Globus pallidus (tissue), 1 donor: Measurements from ENCODE around the gene CHM.
"Not testable (repeated sequence)": the region's sequence is repeated elsewhere in the genome, so short reads cannot be mapped to it uniquely, and the experiment has no call there.

Experiments used
- DNase-seq: peaks from one replicate; pipeline ENCODE4 v3.0.0-alpha.2; 2015; ENCODE audit warnings: low spot score

CHM gene, protein sequence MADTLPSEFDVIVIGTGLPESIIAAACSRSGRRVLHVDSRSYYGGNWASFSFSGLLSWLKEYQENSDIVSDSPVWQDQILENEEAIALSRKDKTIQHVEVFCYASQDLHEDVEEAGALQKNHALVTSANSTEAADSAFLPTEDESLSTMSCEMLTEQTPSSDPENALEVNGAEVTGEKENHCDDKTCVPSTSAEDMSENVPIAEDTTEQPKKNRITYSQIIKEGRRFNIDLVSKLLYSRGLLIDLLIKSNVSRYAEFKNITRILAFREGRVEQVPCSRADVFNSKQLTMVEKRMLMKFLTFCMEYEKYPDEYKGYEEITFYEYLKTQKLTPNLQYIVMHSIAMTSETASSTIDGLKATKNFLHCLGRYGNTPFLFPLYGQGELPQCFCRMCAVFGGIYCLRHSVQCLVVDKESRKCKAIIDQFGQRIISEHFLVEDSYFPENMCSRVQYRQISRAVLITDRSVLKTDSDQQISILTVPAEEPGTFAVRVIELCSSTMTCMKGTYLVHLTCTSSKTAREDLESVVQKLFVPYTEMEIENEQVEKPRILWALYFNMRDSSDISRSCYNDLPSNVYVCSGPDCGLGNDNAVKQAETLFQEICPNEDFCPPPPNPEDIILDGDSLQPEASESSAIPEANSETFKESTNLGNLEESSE

DNA sequence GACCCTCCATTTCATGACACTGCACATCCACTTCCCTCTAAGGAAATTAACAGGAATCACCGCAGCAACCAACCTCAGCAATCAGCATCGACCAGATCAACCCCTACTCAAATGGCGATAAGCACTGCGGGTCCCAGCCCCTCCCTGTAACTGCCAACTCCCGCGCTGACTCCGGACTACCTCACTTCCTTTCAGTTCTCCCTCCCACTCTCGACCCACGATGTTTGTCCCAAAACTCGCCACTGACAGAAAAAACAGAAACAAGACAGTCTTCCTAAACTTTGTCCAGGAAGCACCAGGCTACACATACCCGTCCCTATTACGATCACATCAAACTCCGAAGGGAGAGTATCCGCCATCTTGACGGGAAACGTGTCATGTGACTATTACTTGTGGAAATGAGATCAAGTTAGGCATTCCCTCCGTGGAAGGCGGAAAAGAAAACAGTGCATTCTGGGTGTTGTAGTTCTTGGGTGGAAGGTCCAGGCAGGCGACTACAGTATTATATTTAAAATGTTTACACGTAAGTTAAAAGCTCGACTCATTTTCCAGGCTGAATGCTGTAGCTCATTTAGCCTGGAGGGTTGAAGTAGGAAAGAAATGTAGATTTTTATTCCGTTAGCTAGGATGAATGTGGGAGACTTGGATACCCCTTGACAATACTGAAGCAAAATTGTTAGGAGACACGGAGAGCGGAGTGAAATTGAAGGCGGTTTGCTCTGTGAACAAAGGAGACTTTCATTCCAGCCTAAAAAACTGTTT, at the start of gene CHM:
TSS of gene CHM (minus strand) at position 385 of the 762 bp plus-strand sequence. CDS start at position 359, 26 bp downstream.
- DNase-seq = peak; percentile 87

DNA sequence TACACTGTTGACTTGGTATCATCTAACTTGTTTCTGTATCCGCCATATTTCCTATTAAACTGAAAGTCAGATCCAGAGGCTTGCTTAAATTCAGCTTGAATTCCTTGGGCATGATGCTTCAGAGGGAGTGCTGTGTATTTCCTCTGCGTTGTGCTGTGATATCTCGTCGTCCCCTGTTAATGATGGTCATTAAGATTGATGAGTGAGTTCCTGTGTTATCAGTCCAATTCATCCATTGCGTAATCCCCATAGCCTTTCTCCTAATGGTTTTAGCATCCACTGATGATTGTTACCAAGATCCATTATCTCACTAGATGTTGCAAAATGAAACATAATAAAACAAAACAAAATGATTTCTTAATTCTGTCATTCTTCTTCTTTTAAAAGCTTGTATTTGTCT, 31.3 kb upstream of the CHM start:
- no peak for DNase-seq

DNA sequence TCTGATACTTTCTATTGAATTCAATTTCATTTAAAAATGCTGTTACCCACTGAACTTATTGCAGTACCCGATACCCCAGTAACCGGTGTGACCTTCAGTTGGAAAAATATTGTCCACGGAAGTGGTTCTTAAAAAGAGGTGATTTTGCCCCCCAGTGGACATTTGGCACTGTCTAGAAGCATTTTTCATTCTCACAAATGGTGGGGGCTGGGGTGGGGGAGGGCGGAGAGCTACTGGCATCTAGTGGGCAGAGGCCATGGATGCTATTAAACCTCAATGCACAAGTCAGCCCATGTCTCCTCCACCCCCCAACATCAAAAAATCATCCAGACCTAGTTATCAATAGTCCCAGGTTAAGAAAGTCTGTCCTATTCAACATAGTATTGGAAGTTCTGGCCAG, 19.6 kb upstream of the CHM start:
- peak; percentile 11 for DNase-seq

DNA sequence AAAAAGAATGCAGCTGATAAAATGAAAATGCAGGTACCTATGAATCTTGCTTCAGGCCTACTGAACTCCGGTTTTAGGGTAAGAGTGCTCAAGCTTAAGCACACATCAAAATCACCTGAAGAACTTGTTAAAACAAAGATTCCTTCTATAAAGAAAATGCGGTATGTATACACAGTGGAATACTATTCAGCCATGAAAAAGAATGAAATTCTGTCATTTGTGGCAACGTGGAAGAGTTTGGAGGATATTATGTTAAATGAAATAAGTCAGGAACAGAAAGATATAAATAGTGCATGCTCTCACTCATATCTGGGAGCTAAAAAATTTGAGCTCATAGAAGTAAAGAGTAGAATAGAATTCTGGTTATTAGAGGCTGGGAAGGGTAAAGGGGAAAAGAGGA, 14.0 kb upstream of the CHM start:
- DNase-seq = no peak

DNA sequence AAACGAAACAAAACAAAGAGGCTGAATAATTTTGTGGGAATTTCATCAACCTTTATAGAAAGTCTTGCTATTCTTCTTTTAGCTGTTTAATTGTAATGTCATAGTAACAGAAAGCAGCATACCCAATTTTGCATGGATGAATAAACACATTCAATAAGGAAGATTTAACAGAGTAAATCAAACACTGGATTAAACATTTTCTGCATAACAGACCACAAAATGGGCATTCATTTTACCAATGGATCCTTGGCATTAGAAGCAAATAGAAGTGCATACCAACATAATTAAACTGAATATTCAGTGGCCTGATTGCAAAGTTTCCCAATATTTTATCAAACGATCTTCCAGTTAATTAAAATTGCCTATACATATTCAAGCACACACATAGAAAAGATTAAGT, 4.4 kb upstream of the CHM start:
- no peak for DNase-seq

DNA sequence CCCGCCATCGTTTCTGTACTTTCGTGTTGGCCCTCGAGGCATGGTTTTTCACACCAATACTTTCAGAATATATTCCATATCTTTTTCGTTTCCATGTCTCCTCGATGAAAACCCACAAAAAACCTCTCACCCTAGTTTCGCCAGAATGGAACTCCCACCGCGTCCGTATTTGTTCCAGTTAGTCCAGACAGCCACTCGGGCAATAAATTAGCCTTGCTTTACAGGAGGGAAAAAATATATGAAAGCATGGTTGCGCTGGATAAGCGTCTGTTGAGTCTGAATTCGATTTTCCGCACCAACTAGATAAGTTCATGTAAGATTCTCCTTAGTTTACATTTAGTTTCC, 550 bp upstream of the CHM start:
- DNase-seq = no peak

DNA sequence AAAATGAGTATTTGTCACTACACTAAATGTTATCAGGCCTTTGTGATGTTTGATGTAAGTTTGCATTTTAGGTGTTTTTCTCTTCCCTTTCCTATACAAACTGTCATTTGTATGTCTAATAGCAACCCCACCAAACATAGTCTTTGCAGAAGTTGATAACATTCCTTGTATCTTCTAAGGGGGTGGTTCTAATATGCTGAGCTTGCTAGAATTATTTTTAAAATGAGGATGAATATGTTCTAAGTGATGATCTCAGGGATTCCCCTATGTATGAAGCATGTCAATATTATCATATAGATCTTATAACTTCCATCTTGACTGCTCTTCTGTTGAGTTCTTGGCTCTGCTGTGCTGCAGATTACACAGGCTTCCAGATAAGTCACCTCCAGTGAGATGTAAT, 3.1 kb downstream of the CHM start:
- DNase-seq = no peak

DNA sequence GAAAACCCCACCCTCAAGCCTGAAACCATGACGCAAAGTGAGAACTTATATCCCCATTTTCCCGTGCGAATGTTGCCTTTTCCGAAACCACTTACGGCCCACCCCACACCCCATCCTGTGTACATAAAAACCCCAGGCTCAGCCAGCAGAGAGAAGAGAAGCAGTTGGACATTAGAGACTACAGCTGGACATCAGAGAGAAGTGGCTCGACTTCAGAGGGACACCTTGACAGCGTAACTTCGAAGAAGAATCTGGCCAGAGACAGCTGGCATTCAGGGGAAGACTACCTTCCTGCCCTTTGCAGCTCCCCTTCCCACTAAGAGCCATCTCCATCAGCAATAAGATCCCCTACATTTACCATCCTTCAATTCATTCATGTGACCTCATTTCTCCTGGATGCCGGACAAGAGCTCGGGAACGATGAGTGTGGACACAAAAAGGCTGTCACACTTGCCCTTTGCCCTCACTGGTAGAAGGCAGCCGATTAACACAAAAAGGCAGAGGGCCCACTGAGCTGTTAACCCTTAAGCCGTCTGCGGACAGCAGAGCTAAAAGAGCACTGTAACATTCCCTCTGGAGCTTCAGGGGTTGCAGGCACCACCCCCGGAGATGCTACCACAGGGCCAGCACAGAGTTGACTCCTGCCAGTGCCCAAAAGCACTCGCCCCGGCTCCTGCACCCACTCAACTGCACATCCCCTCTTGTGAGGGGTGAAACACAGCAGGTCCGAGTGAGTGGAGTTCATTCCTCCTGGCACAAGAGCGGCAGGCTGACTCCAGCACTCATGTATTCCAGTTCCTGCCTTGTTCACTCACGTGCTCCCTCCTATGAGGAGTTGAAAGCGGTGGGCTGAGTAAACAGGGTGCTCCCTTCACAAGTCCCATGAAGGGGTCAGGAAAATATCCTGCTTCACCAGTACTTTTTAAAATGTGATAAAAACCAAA, 7.5 kb downstream of the CHM start:
- DNase-seq = no peak

DNA sequence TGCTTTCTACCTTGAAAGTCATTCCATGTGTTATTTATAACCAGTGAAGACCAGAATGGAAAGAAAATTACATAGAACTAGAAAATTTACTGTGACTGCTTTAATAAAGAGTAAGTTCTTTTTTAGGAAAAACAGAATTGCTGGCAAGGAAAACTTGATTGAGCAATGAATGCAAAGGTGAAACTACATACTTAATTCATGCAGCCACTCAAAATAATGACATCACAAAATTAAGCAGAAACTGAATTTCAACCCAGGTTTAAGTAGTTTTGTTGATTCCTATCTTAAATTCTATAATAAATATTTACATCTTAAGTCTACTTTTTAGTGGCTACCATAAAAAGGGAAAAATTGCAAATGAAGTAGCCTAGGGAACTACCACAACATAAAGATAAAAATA, 14.0 kb downstream of the CHM start:
- no peak for DNase-seq

DNA sequence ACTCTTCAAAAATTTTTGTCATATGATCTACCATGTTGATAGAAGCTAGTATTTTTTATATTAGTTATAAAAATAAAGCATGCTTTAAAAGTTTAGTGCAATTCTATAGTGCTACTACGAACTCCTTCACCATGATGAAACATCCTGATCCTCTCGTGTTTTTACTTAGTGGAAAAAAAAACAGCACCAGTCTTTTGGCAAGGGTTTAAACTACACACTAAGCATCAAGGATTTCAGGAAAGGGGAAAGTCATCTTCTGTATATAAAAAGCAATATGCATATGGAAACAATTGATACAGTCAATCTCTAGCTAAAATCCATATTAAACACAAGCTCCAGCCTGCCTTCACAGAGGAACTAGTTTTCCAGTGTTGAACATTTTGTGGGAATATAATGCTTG, 18.7 kb downstream of the CHM start:
- no peak for DNase-seq

DNA sequence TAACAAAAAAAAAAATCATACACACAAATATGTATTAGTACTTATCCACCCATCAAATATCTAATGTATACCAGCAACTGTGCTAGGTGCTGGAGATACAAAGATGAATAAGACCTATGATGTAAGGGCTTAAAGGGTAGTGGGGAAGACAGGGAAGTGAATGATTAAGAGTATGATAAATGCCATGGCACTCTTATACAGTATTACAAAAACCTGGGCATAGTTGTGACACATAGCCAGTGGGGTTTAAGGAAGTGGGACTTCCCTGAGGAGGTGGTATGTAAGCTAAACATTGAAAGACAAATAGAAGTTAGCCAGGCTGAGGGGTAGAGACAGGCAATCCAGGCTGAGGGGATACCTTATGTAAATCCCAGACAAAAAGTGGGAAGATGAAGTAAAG, 23.5 kb downstream of the CHM start:
- no peak for DNase-seq

DNA sequence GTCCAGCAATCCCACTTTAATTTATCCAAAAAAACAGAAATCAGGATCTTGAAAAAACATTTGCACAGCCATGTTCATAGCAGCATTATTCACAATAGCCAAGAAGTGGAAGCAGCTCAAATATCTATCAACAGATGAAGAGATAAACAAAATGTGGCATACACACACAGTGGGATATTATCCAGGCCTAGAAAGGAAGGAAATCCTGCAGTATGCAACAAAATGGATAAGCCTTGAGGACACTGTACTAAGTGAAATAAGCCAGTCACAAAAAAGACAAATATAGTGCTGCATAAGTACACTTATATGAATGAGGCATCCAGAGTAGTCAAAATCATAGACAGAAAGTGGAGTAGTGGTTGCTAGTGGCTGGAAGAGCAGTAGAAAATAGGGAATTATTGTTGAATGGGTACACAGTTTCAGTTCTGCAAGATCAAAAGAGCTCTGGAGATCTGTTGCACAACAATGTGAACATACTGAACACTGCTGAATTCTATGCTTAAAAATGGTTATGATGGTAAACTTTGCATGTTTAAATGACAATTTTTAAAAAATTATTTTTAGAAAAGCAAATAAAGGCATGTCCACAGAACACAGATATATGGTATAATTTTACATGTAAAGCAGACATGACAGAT, 25.6 kb downstream of the CHM start:
- DNase-seq = no peak

DNA sequence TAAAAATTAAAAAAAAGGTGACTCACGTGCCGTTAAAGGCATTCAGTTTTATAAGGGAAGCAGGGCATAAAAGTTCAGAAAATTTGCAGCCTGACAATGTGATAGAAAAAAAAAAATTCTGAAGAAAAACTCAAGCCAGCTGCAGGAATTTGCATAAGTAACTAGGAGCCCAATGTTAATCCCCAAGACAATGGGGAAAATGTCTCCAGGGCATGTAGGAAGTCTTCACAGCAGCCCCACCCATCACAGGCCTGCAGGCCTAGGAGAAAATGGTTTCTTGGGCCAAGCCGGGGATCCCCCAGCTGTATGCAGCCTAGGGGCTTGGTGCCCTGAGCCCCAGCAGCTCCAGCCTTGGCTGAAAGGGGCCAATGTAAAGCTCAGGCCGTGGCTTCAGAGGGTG, 31.2 kb downstream of the CHM start:
- DNase-seq = no peak

DNA sequence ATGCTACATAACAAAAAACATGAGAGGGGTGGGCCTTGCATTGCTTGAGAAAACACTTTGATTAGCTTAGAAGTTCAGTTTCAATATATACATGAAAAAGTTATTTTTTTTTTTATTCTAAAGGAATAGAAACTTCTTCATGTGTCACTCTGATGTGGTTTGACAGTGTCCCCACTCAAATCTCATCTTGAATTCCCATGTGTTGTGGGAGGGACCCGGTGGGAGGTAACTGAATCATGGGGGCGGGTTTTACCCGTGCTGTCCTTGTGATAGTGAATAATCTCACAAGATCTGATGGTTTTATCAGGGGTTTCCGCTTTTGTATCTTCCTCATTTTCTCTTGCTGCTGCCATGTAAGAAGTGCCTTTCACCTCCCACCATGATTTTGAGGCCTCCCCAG, 32.4 kb downstream of the CHM start:
- not testable (repeated sequence) for DNase-seq

DNA sequence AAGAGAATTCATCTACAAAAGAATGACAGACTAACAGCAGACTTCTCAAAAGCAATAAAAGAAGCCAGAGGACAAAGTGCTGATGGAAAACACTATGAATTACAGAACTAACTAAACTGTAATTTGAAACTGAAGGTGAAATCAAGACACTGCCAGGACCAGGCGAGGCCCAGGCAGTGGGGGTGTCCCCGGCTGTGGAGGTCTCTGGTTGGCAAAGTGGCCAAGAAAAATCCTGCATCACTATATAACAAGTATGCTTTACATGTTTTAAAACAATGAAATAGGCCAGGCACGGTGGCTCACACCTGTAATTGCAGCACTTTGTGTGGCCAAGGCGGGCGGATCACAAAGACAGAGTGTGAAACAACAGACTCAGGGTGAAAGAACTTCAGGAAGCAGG, 32.9 kb downstream of the CHM start:
- DNase-seq = no peak

DNA sequence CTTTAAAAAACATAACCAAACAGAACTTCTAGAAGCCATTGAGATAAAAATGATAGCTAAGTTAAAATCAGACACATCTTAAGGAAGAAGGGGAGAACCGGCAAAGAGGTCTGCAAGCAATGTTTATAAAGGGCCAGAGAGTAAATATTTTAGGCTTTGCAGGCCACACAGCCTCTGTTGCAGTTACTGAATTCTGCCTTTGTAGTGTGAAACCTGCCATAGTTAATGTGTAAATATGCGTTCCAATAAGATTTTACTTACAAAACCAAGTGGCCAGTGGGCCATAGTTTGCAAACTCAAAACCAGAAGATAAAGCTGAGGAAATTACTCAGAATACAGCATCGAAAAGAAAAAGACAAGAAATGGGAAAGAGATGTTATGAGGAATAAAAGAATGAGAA, 33.6 kb downstream of the CHM start:
- DNase-seq = no peak

DNA sequence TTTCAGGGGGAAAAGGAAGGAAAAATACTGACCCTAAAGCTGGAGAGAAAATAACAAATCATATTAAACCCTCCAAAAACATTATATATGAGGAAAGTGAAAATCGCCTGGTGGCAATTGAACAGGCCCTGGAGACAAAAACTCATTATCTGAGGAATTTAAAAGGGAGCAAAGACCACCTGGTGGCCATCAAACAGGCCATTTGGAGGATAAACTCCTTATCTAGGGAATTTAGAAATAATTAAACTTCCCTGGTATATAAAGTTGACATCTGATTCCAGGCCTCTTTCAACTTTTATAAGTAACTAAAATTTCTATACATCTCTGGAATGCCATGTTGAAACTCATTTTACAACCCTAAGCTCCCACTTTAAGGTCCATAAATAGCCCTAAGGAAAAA, 35.2 kb downstream of the CHM start:
- no peak for DNase-seq

DNA sequence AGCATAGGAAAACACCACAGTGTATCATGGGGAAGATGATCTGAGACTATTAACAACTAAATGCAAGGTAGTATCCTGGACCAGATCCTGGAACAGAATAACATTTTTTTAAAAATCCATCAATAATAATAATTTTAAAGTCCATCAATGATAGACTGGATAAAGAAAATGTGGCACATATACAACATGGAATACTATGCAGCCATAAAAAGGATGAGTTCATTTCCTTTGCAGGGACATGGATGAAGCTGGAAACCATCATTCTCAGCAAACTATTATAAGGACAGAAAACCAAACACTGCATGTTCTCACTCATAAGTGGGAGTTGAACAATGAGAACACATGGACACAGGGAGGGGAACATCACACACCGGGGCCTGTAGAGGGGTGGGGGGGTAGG, 37.6 kb downstream of the CHM start:
- DNase-seq = not testable (repeated sequence)

DNA sequence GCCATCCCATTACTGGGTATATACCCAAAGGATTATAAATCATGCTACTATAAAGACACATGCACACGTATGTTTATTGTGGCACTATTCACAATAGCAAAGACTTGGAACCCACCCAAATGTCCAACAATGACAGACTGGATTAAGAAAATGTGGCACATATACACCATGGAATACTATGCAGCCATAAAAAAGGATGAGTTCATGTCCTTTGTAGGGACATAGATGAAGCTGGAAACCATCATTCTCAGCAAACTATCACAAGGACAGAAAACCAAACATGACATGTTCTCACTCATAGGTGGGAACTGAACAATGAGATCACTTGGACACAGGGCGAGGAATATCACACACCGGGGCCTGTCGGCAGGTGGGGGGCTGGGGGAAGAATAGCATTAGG, 39.5 kb downstream of the CHM start:
- DNase-seq = not testable (repeated sequence)

DNA sequence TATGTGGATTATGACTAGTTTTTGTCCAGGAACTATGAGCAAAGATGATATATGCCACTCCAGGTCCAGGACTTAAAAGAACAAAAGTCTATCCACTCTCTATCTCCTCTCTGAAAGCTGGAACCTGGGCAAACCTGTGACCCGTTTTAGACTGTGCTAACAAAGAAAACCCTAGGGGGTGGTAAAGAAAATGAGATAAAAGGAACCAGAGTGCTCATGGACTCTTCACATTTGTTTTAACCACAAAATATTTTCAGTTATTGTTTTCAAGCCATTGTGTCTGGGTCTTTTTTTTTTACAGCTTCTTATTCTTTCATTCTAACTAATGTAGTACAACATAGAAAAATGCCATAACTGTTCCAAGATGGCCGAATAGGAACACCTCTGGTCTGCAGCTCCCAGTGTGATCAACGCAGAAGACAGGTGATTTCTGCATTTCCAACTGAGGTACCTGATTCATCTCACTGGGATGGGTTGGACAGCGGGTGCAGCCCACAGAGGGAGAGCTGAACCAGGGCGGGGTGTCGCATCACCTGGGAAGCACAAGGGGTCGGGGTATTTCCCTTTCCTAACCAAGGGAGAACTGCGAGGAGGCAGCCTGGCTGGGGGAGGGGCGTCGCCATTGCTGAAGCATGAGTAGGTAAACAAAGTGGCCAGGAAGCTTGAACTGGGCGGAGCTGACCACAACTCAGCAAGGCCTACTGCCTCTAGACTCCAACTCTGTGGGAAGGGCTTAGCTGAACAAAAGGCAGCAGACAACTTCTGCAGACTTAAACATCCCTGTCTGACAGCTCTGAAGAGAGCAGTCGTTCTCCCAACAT, 45.1 kb downstream of the CHM start:
- no peak for DNase-seq

DNA sequence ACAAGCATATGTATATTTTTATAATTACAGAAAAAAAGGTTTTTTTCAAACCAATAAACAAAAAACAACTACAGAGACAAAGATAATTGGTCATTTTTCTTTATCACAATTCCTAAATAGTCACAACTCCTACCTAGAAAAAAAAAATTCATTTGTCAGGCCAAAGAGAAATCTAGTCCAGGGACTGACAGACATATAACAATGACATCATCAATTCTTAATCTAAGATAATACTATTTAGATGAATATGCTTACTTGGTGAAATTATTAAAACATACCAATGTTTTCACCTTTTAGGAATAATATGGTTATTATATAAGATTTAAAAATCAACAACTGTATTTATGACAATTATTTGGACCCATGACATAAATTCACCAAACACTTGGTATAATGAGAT, 48.4 kb downstream of the CHM start:
- DNase-seq = no peak
